HEK293 (cell line): Measurements from ENCODE around the gene SURF4.

Experiments used
- EGR2 ChIP-seq: fragments of 450-650 bp; formaldehyde crosslinking; IDR thresholded peaks from 2 replicates; pipeline ENCODE4 v1.5.1; 2016; ENCODE audit warnings: low read depth, missing biosample characterization, missing genetic modification characterization
- GLIS2 ChIP-seq: fragments of 450-650 bp; formaldehyde crosslinking; IDR thresholded peaks from 2 replicates; pipeline ENCODE4 v1.5.1; 2016; ENCODE audit warnings: missing biosample characterization, missing genetic modification characterization
- KLF1 ChIP-seq: fragments of 450-650 bp; formaldehyde crosslinking; IDR thresholded peaks from 2 replicates; pipeline ENCODE4 v1.5.1; 2016; ENCODE audit warnings: missing biosample characterization, missing genetic modification characterization
- KLF16 ChIP-seq: fragments of 450-650 bp; formaldehyde crosslinking; IDR thresholded peaks from 2 replicates; pipeline ENCODE4 v1.5.1; 2017; ENCODE audit warnings: missing biosample characterization, missing genetic modification characterization
- OSR2 ChIP-seq: fragments of 450-650 bp; formaldehyde crosslinking; IDR thresholded peaks from 2 replicates; pipeline ENCODE4 v1.5.1; 2016; ENCODE audit warnings: missing biosample characterization, missing genetic modification characterization
- PATZ1 ChIP-seq: fragments of 450-650 bp; formaldehyde crosslinking; IDR thresholded peaks from 2 replicates; pipeline ENCODE4 v1.5.1; 2016; ENCODE audit warnings: missing biosample characterization, missing genetic modification characterization
- PRDM2 ChIP-seq: fragments of 450-650 bp; formaldehyde crosslinking; IDR thresholded peaks from 2 replicates; pipeline ENCODE4 v1.5.1; 2016; ENCODE audit warnings: missing biosample characterization, missing genetic modification characterization, borderline replicate concordance
- PRDM4 ChIP-seq: fragments of 450-650 bp; formaldehyde crosslinking; IDR thresholded peaks from 2 replicates; pipeline ENCODE4 v1.5.1; 2017; ENCODE audit warnings: missing biosample characterization, missing genetic modification characterization
- ZBTB6 ChIP-seq: fragments of 450-650 bp; formaldehyde crosslinking; IDR thresholded peaks from 2 replicates; pipeline ENCODE4 v1.5.1; 2017; ENCODE audit warnings: missing biosample characterization, missing genetic modification characterization
- ZNF114 ChIP-seq: fragments of 450-650 bp; formaldehyde crosslinking; IDR thresholded peaks from 2 replicates; pipeline ENCODE4 v1.5.0; 2017; ENCODE audit warnings: missing biosample characterization, missing genetic modification characterization
- ZNF175 ChIP-seq: fragments of 450-650 bp; formaldehyde crosslinking; IDR thresholded peaks from 2 replicates; pipeline ENCODE4 v1.5.1; 2016; ENCODE audit warnings: missing biosample characterization, missing genetic modification characterization
- ZNF23 ChIP-seq: fragments of 450-650 bp; formaldehyde crosslinking; IDR thresholded peaks from 2 replicates; pipeline ENCODE4 v1.5.1; 2016; ENCODE audit warnings: missing biosample characterization, missing genetic modification characterization, borderline replicate concordance
- ZNF280C ChIP-seq: fragments of 450-650 bp; formaldehyde crosslinking; IDR thresholded peaks from 2 replicates; pipeline ENCODE4 v1.5.1; 2016; ENCODE audit warnings: missing biosample characterization, missing genetic modification characterization
- ZNF280D ChIP-seq: fragments of 450-650 bp; formaldehyde crosslinking; IDR thresholded peaks from 2 replicates; pipeline ENCODE4 v1.5.1; 2016; ENCODE audit warnings: missing biosample characterization, missing genetic modification characterization
- ZNF341 ChIP-seq: fragments of 450-650 bp; formaldehyde crosslinking; IDR thresholded peaks from 2 replicates; pipeline ENCODE4; 2016; ENCODE audit warnings: low read depth, missing biosample characterization, missing genetic modification characterization
- ZNF350 ChIP-seq: fragments of 450-650 bp; formaldehyde crosslinking; IDR thresholded peaks from 2 replicates; pipeline ENCODE4 v1.5.0; 2017; ENCODE audit warnings: missing biosample characterization, mild to moderate bottlenecking, missing genetic modification characterization
- ZNF488 ChIP-seq: fragments of 450-650 bp; formaldehyde crosslinking; IDR thresholded peaks from 2 replicates; pipeline ENCODE4 v1.5.1; 2016; ENCODE audit warnings: missing biosample characterization, missing genetic modification characterization
- ZNF610 ChIP-seq: fragments of 450-650 bp; formaldehyde crosslinking; IDR thresholded peaks from 2 replicates; pipeline ENCODE4 v1.5.1; 2016; ENCODE audit warnings: missing biosample characterization, missing genetic modification characterization, borderline replicate concordance
- ZNF621 ChIP-seq: fragments of 450-650 bp; formaldehyde crosslinking; IDR thresholded peaks from 2 replicates; pipeline ENCODE4 v1.5.1; 2017; ENCODE audit warnings: missing biosample characterization, missing genetic modification characterization
- ZNF707 ChIP-seq: fragments of 450-650 bp; formaldehyde crosslinking; IDR thresholded peaks from 2 replicates; pipeline ENCODE4 v1.5.1; 2016; ENCODE audit warnings: missing biosample characterization, missing genetic modification characterization

SURF4 gene

GRCh38 chr9:133335924-133336811, 39.7 kb downstream of the SURF4 start, which contains the start of gene SURF6 (continued):
- peak; percentile 94 for TF ChIP-seq PATZ1 (tag by site-specific recombination)
- no peak for TF ChIP-seq ZNF23 (tag by site-specific recombination)
- peak; percentile 95 for TF ChIP-seq GLIS2
- no peak for TF ChIP-seq PRDM2 (tag by site-specific recombination)
- TF ChIP-seq PRDM4 (tag by site-specific recombination): no peak; the same call in 1 of the 2 replicates
- TF ChIP-seq ZNF350 (tag by site-specific recombination): no peak
- no peak for TF ChIP-seq ZNF280D
- TF ChIP-seq KLF16 (tag by site-specific recombination): peak; percentile 95
- TF ChIP-seq EGR2 (tag by site-specific recombination): peak; percentile 74
- TF ChIP-seq ZNF707 (tag by site-specific recombination): no peak
- peak; percentile 71; the same call in 1 of the 2 replicates for TF ChIP-seq ZNF610 (tag by site-specific recombination)
- TF ChIP-seq ZNF621 (tag by site-specific recombination): no peak
- TF ChIP-seq ZBTB6 (tag by site-specific recombination): peak; percentile 89
- TF ChIP-seq KLF1 (tag by site-specific recombination): peak; percentile 87
- no peak; the same call in 1 of the 2 replicates for TF ChIP-seq ZNF341 (tag by site-specific recombination)
- TF ChIP-seq OSR2 (tag by site-specific recombination): no peak
- TF ChIP-seq ZNF280C: no peak
- TF ChIP-seq ZNF488 (tag by site-specific recombination): no peak
- no peak for TF ChIP-seq ZNF175 (tag by site-specific recombination)
- no peak for TF ChIP-seq ZNF114 (tag by site-specific recombination)
